Measurements from ENCODE around the gene TGFBR3L. TPM values are rescaled to one million over a fixed set of nuclear protein-coding genes. Genes with fewer than 3 reads are reported as not detected.
A peak's percentile ranks its signal among the peaks of the same experiment; 100 is the strongest.

The TGFBR3L gene
- total RNA-seq, 1 donor from 2014 or later, result 1.8 TPM

DNA sequence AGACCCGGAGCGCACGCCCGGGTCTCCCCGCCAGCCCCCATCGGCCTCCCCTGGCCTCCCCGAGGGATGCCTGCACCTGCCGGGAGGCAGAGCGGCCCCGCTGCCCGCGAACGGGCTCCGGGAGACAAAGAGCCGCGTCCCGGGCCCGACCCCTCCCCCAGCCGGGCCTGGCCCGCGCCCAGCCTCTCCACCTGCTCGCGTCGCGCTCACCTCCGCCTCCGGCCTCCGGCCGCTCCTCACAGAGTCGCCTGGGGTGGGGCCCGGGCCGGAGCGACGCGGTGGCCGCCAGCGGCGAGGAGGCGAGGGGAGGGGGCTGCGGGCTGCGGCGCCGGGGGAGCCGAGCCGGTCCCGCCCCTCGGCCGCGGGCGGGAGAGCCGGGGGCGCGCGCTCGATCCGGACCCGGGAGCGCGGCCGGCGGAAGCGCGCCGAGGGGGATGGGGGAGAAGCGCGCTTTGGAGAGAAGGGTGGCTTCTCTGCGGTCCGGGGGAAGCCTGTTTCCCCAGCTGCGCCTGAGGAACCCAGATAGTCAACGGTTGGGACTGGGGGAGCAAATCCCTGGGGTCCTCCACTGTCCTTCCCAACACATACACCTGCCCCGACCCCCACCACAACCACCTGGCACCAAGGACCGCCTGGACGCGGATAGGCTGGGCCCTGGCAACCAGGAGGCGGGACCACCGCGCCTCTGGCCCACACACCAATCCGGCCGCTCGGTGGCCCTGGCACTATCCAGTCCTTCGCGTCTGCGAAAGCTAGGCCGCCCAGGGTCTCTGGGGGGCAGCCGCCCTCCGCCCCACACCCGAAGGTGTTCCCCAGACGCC is 40.3 kb upstream of the TGFBR3L start, which contains the start of gene PRR36:
Gene PRR36 (minus strand): TSS at position 315 of the 821 bp plus-strand sequence. CDS start 701 bp downstream, outside the sequence.
- DNase-seq (ENCODE audit: low spot score), result peak; percentile 92
- H3K36me3 ChIP-seq, result no peaks in the 10 kb centered on the region
- H3K9me3 Mint-ChIP-seq, result no peaks in the 10 kb centered on the region
- no peaks in the 10 kb centered on the region for H3K79me2 ChIP-seq (ENCODE audit: low read depth)
- H3K4me3 ChIP-seq, result peak within 1 kb of the TSS; percentile 99
- peaks cover 11% of the 10 kb centered on the region for H3K4me1 ChIP-seq
- H4K20me1 ChIP-seq (ENCODE audit: low read depth), result peaks cover 28% of the 10 kb centered on the region
- H2AFZ ChIP-seq (replicated peaks), result peak within 1 kb of the TSS; percentile 78
- H3K27me3 ChIP-seq, result peaks cover 8% of the 10 kb centered on the region
- peaks cover 15% of the 10 kb centered on the region for H3K27me3 Mint-ChIP-seq (ENCODE audit: insufficient read depth, low read depth)
- H3K9ac ChIP-seq, result peak within 1 kb of the TSS; percentile 41
- peaks cover 27% of the 10 kb centered on the region for H3K4me1 Mint-ChIP-seq
- peak within 1 kb of the TSS; percentile 57 for H3K27ac Mint-ChIP-seq
- H3K27ac ChIP-seq, result no peak within 1 kb of the TSS
- no peaks in the 10 kb centered on the region for H3K36me3 Mint-ChIP-seq
- peak within 1 kb of the TSS; percentile 96 for H3K4me3 Mint-ChIP-seq
- peak within 1 kb of the TSS; percentile 99 for H3K4me2 ChIP-seq
- no peak for TF ChIP-seq EZH2phosphoT487 (IDR thresholded peaks at IDR 0.05)
- TF ChIP-seq, protein P1, sequence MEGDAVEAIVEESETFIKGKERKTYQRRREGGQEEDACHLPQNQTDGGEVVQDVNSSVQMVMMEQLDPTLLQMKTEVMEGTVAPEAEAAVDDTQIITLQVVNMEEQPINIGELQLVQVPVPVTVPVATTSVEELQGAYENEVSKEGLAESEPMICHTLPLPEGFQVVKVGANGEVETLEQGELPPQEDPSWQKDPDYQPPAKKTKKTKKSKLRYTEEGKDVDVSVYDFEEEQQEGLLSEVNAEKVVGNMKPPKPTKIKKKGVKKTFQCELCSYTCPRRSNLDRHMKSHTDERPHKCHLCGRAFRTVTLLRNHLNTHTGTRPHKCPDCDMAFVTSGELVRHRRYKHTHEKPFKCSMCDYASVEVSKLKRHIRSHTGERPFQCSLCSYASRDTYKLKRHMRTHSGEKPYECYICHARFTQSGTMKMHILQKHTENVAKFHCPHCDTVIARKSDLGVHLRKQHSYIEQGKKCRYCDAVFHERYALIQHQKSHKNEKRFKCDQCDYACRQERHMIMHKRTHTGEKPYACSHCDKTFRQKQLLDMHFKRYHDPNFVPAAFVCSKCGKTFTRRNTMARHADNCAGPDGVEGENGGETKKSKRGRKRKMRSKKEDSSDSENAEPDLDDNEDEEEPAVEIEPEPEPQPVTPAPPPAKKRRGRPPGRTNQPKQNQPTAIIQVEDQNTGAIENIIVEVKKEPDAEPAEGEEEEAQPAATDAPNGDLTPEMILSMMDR (IDR thresholded peaks at IDR 0.05), result no peak
- TF ChIP-seq EZH2 (IDR thresholded peaks at IDR 0.05), result no peak
- no peaks in the 10 kb centered on the region for H3K9me3 ChIP-seq (ENCODE audit: low read depth)
- peaks cover 52% of the 10 kb centered on the region for H3F3A ChIP-seq (ENCODE audit: low read depth)

DNA sequence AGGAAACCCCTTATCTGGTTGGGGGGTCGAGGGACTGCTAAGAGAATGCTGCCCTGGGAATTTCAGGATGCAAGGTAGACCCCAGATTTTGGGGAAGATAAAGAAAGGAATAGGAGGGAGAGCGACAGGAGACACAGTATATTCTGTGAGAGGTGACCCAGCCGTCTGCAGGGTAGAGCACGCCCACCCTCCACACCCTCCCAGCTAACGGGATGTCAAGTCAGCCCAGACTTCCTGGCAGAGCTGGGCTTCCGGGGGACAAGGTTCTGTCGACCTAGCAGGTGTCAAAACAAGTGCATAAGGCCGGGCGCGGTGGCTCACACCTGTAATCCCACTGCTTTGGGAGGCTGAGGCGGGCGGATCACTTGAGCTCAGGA is 39.7 kb upstream of the TGFBR3L start:
- peaks cover 26% of the 10 kb centered on the region for H3K4me1 Mint-ChIP-seq
- no peak overlapping the region for H3K27ac ChIP-seq

GRCh38 chr19:7877249-7877836 is 37.3 kb upstream of the TGFBR3L start:
- Histone ChIP-seq H2AFZ (replicated peaks) (no peak overlapping the region), H3K4me2 (no peak overlapping the region), H3K79me2 (ENCODE audit: low read depth) (no peaks in the 10 kb centered on the region), H3K4me1 (peaks cover 9% of the 10 kb centered on the region), H3K9me3 (ENCODE audit: low read depth) (no peaks in the 10 kb centered on the region), H3F3A (ENCODE audit: low read depth) (peaks cover 24% of the 10 kb centered on the region), H3K36me3 (no peaks in the 10 kb centered on the region), H4K20me1 (ENCODE audit: low read depth) (peaks cover 9% of the 10 kb centered on the region), H3K9ac (no peak overlapping the region), H3K27ac (no peak overlapping the region), H3K4me3 (no peak overlapping the region), H3K27me3 (peaks cover 8% of the 10 kb centered on the region)
- no peak overlapping the region for H3K27ac Mint-ChIP-seq
- peaks cover 4% of the 10 kb centered on the region for H3K27me3 Mint-ChIP-seq (ENCODE audit: insufficient read depth, low read depth)
- TF ChIP-seq, protein P1 (IDR thresholded peaks at IDR 0.05), result no peak
- no peak for TF ChIP-seq EZH2 (IDR thresholded peaks at IDR 0.05)
- no peak for TF ChIP-seq EZH2phosphoT487 (IDR thresholded peaks at IDR 0.05)
- DNase-seq (ENCODE audit: low spot score), result no peak
- H3K9me3 Mint-ChIP-seq, result peaks cover 3% of the 10 kb centered on the region
- H3K36me3 Mint-ChIP-seq, result no peaks in the 10 kb centered on the region
- peaks cover 8% of the 10 kb centered on the region for H3K4me1 Mint-ChIP-seq
- H3K4me3 Mint-ChIP-seq, result peak overlapping the region; percentile 3

More for the DNA sequence above, 39.7 kb upstream of the TGFBR3L start:
- peaks cover 46% of the 10 kb centered on the region for H3F3A ChIP-seq (ENCODE audit: low read depth)
- peak overlapping the region; percentile 78 for H2AFZ ChIP-seq (replicated peaks)
- H3K27me3 ChIP-seq, result peaks cover 8% of the 10 kb centered on the region
- Mint-ChIP-seq H3K36me3 (no peaks in the 10 kb centered on the region), H3K27me3 (ENCODE audit: insufficient read depth, low read depth) (peaks cover 14% of the 10 kb centered on the region), H3K4me3 (peak overlapping the region; percentile 88), H3K27ac (no peak overlapping the region), H3K9me3 (no peaks in the 10 kb centered on the region)
- peak overlapping the region; percentile 99 for H3K4me2 ChIP-seq
- TF ChIP-seq, protein P1 (IDR thresholded peaks at IDR 0.05), result no peak
- no peak for TF ChIP-seq EZH2phosphoT487 (IDR thresholded peaks at IDR 0.05)
- TF ChIP-seq EZH2 (IDR thresholded peaks at IDR 0.05), result no peak
- H3K36me3 ChIP-seq, result no peaks in the 10 kb centered on the region
- peaks cover 22% of the 10 kb centered on the region for H4K20me1 ChIP-seq (ENCODE audit: low read depth)
- peaks cover 11% of the 10 kb centered on the region for H3K4me1 ChIP-seq
- H3K4me3 ChIP-seq, result peak overlapping the region; percentile 99
- no peaks in the 10 kb centered on the region for H3K79me2 ChIP-seq (ENCODE audit: low read depth)
- H3K9ac ChIP-seq, result no peak overlapping the region
- H3K9me3 ChIP-seq (ENCODE audit: low read depth), result no peaks in the 10 kb centered on the region
- no peak for DNase-seq (ENCODE audit: low spot score)

All from neural progenitor cell (in vitro differentiated cells).